GM12892 (cell line): ENCODE data around the gene ABCC9.

Source experiments
- DNase-seq: peaks from one replicate; pipeline ENCODE4 v3.0.0; 2011; ENCODE audit not compliant: insufficient read length
- FAIRE-seq: peaks from 2 replicates; lab custom pipeline; 2011; peaks lifted over from hg19 to GRCh38; lab: Jason Lieb, UNC
- POLR2A ChIP-seq: IDR thresholded peaks from 2 replicates; pipeline ENCODE4 v1.6.1; 2011; ENCODE audit warnings: low read depth, low read length, control low read depth
- POLR2AphosphoS5 ChIP-seq: IDR thresholded peaks from 2 replicates; pipeline ENCODE4 v1.6.1; 2011; ENCODE audit warnings: low read depth, low read length, control low read depth
- TAF1 ChIP-seq: IDR thresholded peaks from 2 replicates; pipeline ENCODE4 v1.6.1; 2011; ENCODE audit warnings: low read depth, mild to moderate bottlenecking, control low read depth, low read length, borderline replicate concordance

Gene ABCC9

GRCh38 chr12:21894792-21895595 lies 46.2 kb downstream of the ABCC9 start:
- no peak for TF ChIP-seq POLR2A
- no peak for TF ChIP-seq POLR2AphosphoS5
- no peak for TF ChIP-seq TAF1
- DNase-seq = no peak
- no peak for FAIRE-seq

- TF ChIP-seq TAF1 = no peak
- TF ChIP-seq POLR2A = no peak
- TF ChIP-seq POLR2AphosphoS5 = no peak
- FAIRE-seq (no peak), DNase-seq (no peak)
Measured at GRCh38 chr12:21893924-21894323, 47.3 kb downstream of the ABCC9 start.

GRCh38 chr12:21892341-21892740 lies 48.9 kb downstream of the ABCC9 start:
- DNase-seq (no peak), FAIRE-seq (no peak)
- no peak for TF ChIP-seq TAF1
- TF ChIP-seq POLR2A = no peak
- TF ChIP-seq POLR2AphosphoS5 = no peak

GRCh38 chr12:21891751-21892217 lies 49.4 kb downstream of the ABCC9 start:
- DNase-seq (no peak), FAIRE-seq (no peak)
- TF ChIP-seq TAF1 = no peak
- TF ChIP-seq POLR2AphosphoS5 = no peak

- TF ChIP-seq POLR2A = no peak
- TF ChIP-seq POLR2AphosphoS5 = no peak
- no peak for TF ChIP-seq TAF1
- no peak for DNase-seq
- FAIRE-seq = no peak
Measured at GRCh38 chr12:21888276-21888863, 52.9 kb downstream of the ABCC9 start.

GRCh38 chr12:21884936-21885335 lies 56.3 kb downstream of the ABCC9 start:
- DNase-seq = no peak
- no peak for FAIRE-seq
- TF ChIP-seq TAF1 (no peak), POLR2AphosphoS5 (no peak), POLR2A (no peak)

GRCh38 chr12:21882635-21883034 lies 58.6 kb downstream of the ABCC9 start:
- no peak for TF ChIP-seq POLR2A
- TF ChIP-seq POLR2AphosphoS5 = no peak
- no peak for TF ChIP-seq TAF1
- FAIRE-seq = no peak
- DNase-seq = no peak

- DNase-seq (no peak), FAIRE-seq (no peak)
- TF ChIP-seq POLR2AphosphoS5 (no peak), TAF1 (no peak), POLR2A (no peak)
Measured at GRCh38 chr12:21881965-21882364, 59.3 kb downstream of the ABCC9 start.

- no peak for FAIRE-seq
- TF ChIP-seq POLR2A (no peak), TAF1 (no peak), POLR2AphosphoS5 (no peak)
- DNase-seq = no peak
Measured at GRCh38 chr12:21879312-21879711, 61.9 kb downstream of the ABCC9 start.

- FAIRE-seq = no peak
Measured at GRCh38 chr12:21877293-21877982, 63.8 kb downstream of the ABCC9 start.

GRCh38 chr12:21865846-21866245 lies 75.4 kb downstream of the ABCC9 start:
- TF ChIP-seq TAF1 = no peak
- TF ChIP-seq POLR2A = no peak
- TF ChIP-seq POLR2AphosphoS5 = no peak
- no peak for FAIRE-seq
- DNase-seq = no peak

More at GRCh38 chr12:21877293-21877982, 63.8 kb downstream of the ABCC9 start:
- TF ChIP-seq POLR2A (no peak), TAF1 (no peak), POLR2AphosphoS5 (no peak)
- DNase-seq = no peak
